Measurements from ENCODE around the gene RAI14.
A peak's percentile ranks its signal among the peaks of the same experiment; 100 is the strongest.

RAI14 gene

GRCh38 chr5:34648039-34648839 is 7.9 kb upstream of the RAI14 start:
- no peak for DNase-seq

GRCh38 chr5:34648840-34649158 is 7.3 kb upstream of the RAI14 start:
- no peak for DNase-seq

GRCh38 chr5:34651791-34652190 is 4.3 kb upstream of the RAI14 start:
- DNase-seq, result no peak

- DNase-seq, result no peak
Observed at GRCh38 chr5:34652466-34652865, 3.7 kb upstream of the RAI14 start.

GRCh38 chr5:34652914-34653313 is 3.2 kb upstream of the RAI14 start:
- DNase-seq, result no peak

- DNase-seq, result no peak
Observed at GRCh38 chr5:34653708-34654107, 2.4 kb upstream of the RAI14 start.

- peak; percentile 40 for DNase-seq
Observed at GRCh38 chr5:34655354-34655991, 655 bp upstream of the RAI14 start.

- no peak for DNase-seq
Observed at GRCh38 chr5:34656700-34657273, 659 bp downstream of the RAI14 start.

- DNase-seq, result no peak
Observed at GRCh38 chr5:34657274-34657921, 1.3 kb downstream of the RAI14 start.

- no peak for DNase-seq
Observed at GRCh38 chr5:34657988-34658387, 1.9 kb downstream of the RAI14 start.

GRCh38 chr5:34659168-34659567 is 3.0 kb downstream of the RAI14 start:
- DNase-seq, result no peak

GRCh38 chr5:34660444-34660843 is 4.3 kb downstream of the RAI14 start:
- DNase-seq, result no peak

GRCh38 chr5:34663771-34664496 is 7.8 kb downstream of the RAI14 start:
- DNase-seq, result no peak

- no peak for DNase-seq
Observed at GRCh38 chr5:34666392-34667080, 10.4 kb downstream of the RAI14 start.

GRCh38 chr5:34667705-34668104 is 11.6 kb downstream of the RAI14 start:
- no peak for DNase-seq

GRCh38 chr5:34669931-34670516 is 13.9 kb downstream of the RAI14 start:
- DNase-seq, result no peak

GRCh38 chr5:34672196-34672595 is 16.1 kb downstream of the RAI14 start:
- DNase-seq, result no peak

GRCh38 chr5:34673463-34674125 is 17.5 kb downstream of the RAI14 start:
- DNase-seq, result no peak

GRCh38 chr5:34674187-34674586 is 18.1 kb downstream of the RAI14 start:
- no peak for DNase-seq

- DNase-seq, result no peak
Observed at GRCh38 chr5:34675857-34676256, 19.7 kb downstream of the RAI14 start.

- no peak for DNase-seq
Observed at GRCh38 chr5:34676416-34676815, 20.3 kb downstream of the RAI14 start.

GRCh38 chr5:34677428-34677827 is 21.3 kb downstream of the RAI14 start:
- no peak for DNase-seq

Measured in DMS153 (cell line).